HCT116 (cell line): ENCODE results near the gene EPC1. TPM values are rescaled to one million over a fixed set of nuclear protein-coding genes. Genes with fewer than 3 reads are reported as not detected.

ENCODE experiments used
- ATAC-seq: fragments of 200-7000 bp; cut with Tn5 transposase; 2 replicates; pipeline ENCODE4 v1.9.1; 2020; ENCODE audit warnings: mild to moderate bottlenecking, moderate library complexity
- BruUV-seq: library from RNA; stranded (reverse); fragments of 400-500 nt; replicated peaks from 2 replicates; lab custom pipeline; 2021; lab: Mats Ljungman, UMichigan
- CTCF ChIA-PET: fragments of 300-600 bp; sonication (Branson Sonifier 250); formaldehyde crosslinking; loops from one replicate; lab custom pipeline; 2021; ENCODE audit warnings: antibody characterized with exemption; lab: Charles Lee
- POLR2A ChIA-PET: fragments of 300-600, 350-600 bp; sonication (Branson Sonifier 250); formaldehyde crosslinking; loops from one replicate; lab custom pipeline; 2021; ENCODE audit warnings: antibody characterized with exemption; lab: Charles Lee
- RAD21 ChIA-PET, 2 experiments: fragments of 300-600 bp; sonication (Branson Sonifier 250); formaldehyde crosslinking; loops; one replicate each; lab custom pipeline; 2023; ENCODE audit warnings: low total read pairs in 2 of 2; ENCODE audit not compliant: uncharacterized antibody in 2 of 2, unreplicated experiment in 2 of 2, low non-redundant PET in 1 of 2; lab: Charles Lee
- DNase-seq: peaks from one replicate; pipeline ENCODE4 v3.0.0-alpha.2; 2010; ENCODE audit warnings: low read depth, low spot score
- H2AFZ ChIP-seq: fragments of 200-600 bp; shearing (Covaris generic), sonication (generic); 2 replicates; pipeline ENCODE4 v1.6.1; 2017; ENCODE audit warnings: low read depth, mixed run types, mixed read lengths, antibody characterized with exemption, low read length; ENCODE audit not compliant: poor library complexity, severe bottlenecking
- H3K27ac ChIP-seq: 2 replicates; pipeline ENCODE4 v1.5.1; 2012; ENCODE audit warnings: low read depth, low read length
- H3K27me3 ChIP-seq: fragments of 200-600 bp; sonication (generic); 2 replicates; pipeline ENCODE4 v1.6.1; 2016; ENCODE audit warnings: mixed run types, low read length, mixed read lengths; ENCODE audit not compliant: insufficient read depth
- H3K36me3 ChIP-seq, 2 experiments: fragments of 200-500 bp in 1 of 2; fragments of 200-600 bp in 1 of 2; sonication (Bioruptor generic) in 1 of 2; sonication (generic) in 1 of 2; 2 replicates each; pipeline versions ENCODE4 v1.5.1 to v1.6.1; 2014 to 2016; ENCODE audit warnings: low read length in 2 of 2, inconsistent platforms in 1 of 2, mixed read lengths in 1 of 2, mixed run types in 1 of 2; ENCODE audit not compliant: insufficient read depth in 2 of 2, control insufficient read depth in 1 of 2
- H3K4me1 ChIP-seq, 2 experiments: fragments of 200-600 bp in 1 of 2; sonication (generic) in 1 of 2; 2 replicates each; pipeline versions ENCODE4 v1.5.1 to v1.6.1; 2012 to 2017; ENCODE audit warnings: low read length in 2 of 2, inconsistent platforms in 1 of 2, mild to moderate bottlenecking in 1 of 2, mixed read lengths in 1 of 2, mixed run types in 1 of 2, moderate library complexity in 1 of 2; ENCODE audit not compliant: insufficient read depth in 2 of 2, control insufficient read depth in 1 of 2
- H3K4me2 ChIP-seq: fragments of 200-600 bp; sonication (generic); 2 replicates; pipeline ENCODE4 v1.6.1; 2017; ENCODE audit warnings: mixed run types, low read length, mixed read lengths
- H3K4me3 ChIP-seq, 2 experiments: fragments of 200-600 bp in 1 of 2; sonication (generic) in 1 of 2; replicated peaks in 1 of 2; 2 replicates each; pipeline ENCODE4 v1.5.1; 2011 to 2016; ENCODE audit warnings: low read length in 2 of 2, control low read depth in 1 of 2, low read depth in 1 of 2, mild to moderate bottlenecking in 1 of 2, mixed read lengths in 1 of 2, mixed run types in 1 of 2
- H3K79me2 ChIP-seq: fragments of 200-600 bp; sonication (generic); 2 replicates; pipeline ENCODE4 v1.6.1; 2017; ENCODE audit warnings: mild to moderate bottlenecking, mixed run types, low read length, moderate library complexity, mixed read lengths; ENCODE audit not compliant: insufficient read depth
- H3K9ac ChIP-seq: fragments of 200-600 bp; sonication (generic); 2 replicates; pipeline ENCODE4 v1.6.1; 2016; ENCODE audit warnings: low read length, mixed read lengths
- H3K9me2 ChIP-seq: fragments of 200-600 bp; sonication (generic), shearing (Covaris generic); 2 replicates; pipeline ENCODE4 v1.6.1; 2017; ENCODE audit warnings: mixed run types, mild to moderate bottlenecking, moderate library complexity; ENCODE audit not compliant: insufficient read depth
- H3K9me3 ChIP-seq, 2 experiments: fragments of 200-500 bp in 1 of 2; fragments of 200-600 bp in 1 of 2; sonication (Bioruptor generic) in 1 of 2; sonication (generic) in 1 of 2; 2 replicates each; pipeline ENCODE4 v1.6.1; 2014 to 2017; ENCODE audit warnings: low read length in 2 of 2, mixed read lengths in 2 of 2, inconsistent platforms in 1 of 2, low read depth in 1 of 2, mild to moderate bottlenecking in 1 of 2, mixed run types in 1 of 2, moderate library complexity in 1 of 2; ENCODE audit not compliant: control insufficient read depth in 1 of 2, insufficient read depth in 1 of 2
- H4K20me1 ChIP-seq: fragments of 200-600 bp; sonication (generic), shearing (Covaris generic); 2 replicates; pipeline ENCODE4 v1.6.1; 2017; ENCODE audit warnings: mixed run types, mild to moderate bottlenecking, moderate library complexity; ENCODE audit not compliant: insufficient read depth
- CEBPB ChIP-seq: IDR thresholded peaks from 2 replicates; pipeline ENCODE4 v1.6.1; 2012; ENCODE audit warnings: low read depth
- EGR1 ChIP-seq: IDR thresholded peaks from 2 replicates; pipeline ENCODE4 v1.6.1; 2012; ENCODE audit warnings: low read depth
- ELF1 ChIP-seq: IDR thresholded peaks from 2 replicates; pipeline ENCODE4 v1.6.1; 2012; ENCODE audit warnings: low read depth, borderline replicate concordance
- EZH2 ChIP-seq: fragments of 200-600 bp; sonication (generic); IDR thresholded peaks from 2 replicates; pipeline ENCODE4 v1.6.1; 2017; ENCODE audit warnings: antibody characterized with exemption, mixed run types
- EZH2phosphoT487 ChIP-seq: fragments of 200-600 bp; IDR thresholded peaks from 2 replicates; pipeline ENCODE4 v1.6.1; 2018; ENCODE audit warnings: antibody characterized with exemption, borderline replicate concordance
- FOSL1 ChIP-seq: IDR thresholded peaks from 2 replicates; pipeline ENCODE4 v1.6.1; 2012; ENCODE audit warnings: low read depth
- MAX ChIP-seq: IDR thresholded peaks from 2 replicates; pipeline ENCODE4 v1.6.1; 2012
- POLR2A ChIP-seq: IDR thresholded peaks from 2 replicates; pipeline ENCODE4 v1.7.0; 2011; ENCODE audit warnings: borderline replicate concordance; ENCODE audit not compliant: insufficient read depth, insufficient read length; ENCODE audit errors: extremely low read depth
- POLR2AphosphoS5 ChIP-seq: IDR thresholded peaks from 2 replicates; pipeline ENCODE4 v1.6.1; 2011; ENCODE audit warnings: mild to moderate bottlenecking, low read depth, low read length, moderate library complexity
- RAD21 ChIP-seq: IDR thresholded peaks from 2 replicates; pipeline ENCODE4 v1.6.1; 2012; ENCODE audit warnings: low read depth, mild to moderate bottlenecking
- SIN3A ChIP-seq: IDR thresholded peaks from 2 replicates; pipeline ENCODE4 v1.6.1; 2012; ENCODE audit warnings: low read depth
- SP1 ChIP-seq: IDR thresholded peaks from 2 replicates; pipeline ENCODE4 v1.6.1; 2012; ENCODE audit warnings: low read depth
- TCF7L2 ChIP-seq: IDR thresholded peaks from 2 replicates; pipeline ENCODE4 v1.7.0; 2011; ENCODE audit warnings: borderline replicate concordance, inconsistent platforms; ENCODE audit not compliant: insufficient read depth, insufficient read length; ENCODE audit errors: extremely low read depth
- YY1 ChIP-seq: IDR thresholded peaks from 2 replicates; pipeline ENCODE4 v1.6.1; 2011; ENCODE audit warnings: low read length, low read depth, moderate library complexity, mild to moderate bottlenecking; ENCODE audit not compliant: insufficient replicate concordance; ENCODE audit errors: extremely low read depth
- ZFX ChIP-seq: fragments of 450-650 bp; IDR thresholded peaks from 2 replicates; pipeline ENCODE4 v1.6.1; 2017
- ZNF274 ChIP-seq: fragments of 200-500 bp; sonication (Bioruptor generic); IDR thresholded peaks from 2 replicates; pipeline ENCODE4 v1.6.1; 2014; ENCODE audit warnings: mild to moderate bottlenecking, low read depth, low read length, inconsistent platforms
- intact Hi-C: fragments of 100-400 bp; cut with micrococcal nuclease; formaldehyde crosslinking; loops from 2 replicates; pipeline ENCODE4 v1.10.0; 2022
- total RNA-seq: library from RNA; stranded (reverse); gene quantifications from one replicate; pipeline ENCODE4 v1.2.1, GENCODE V29; 2021; ENCODE audit not compliant: unreplicated experiment
- TF ChIP-seq, protein P1 (sequence below): IDR thresholded peaks from 2 replicates; pipeline ENCODE4 v1.6.1; 2012
- TF ChIP-seq, protein P2 (sequence below): IDR thresholded peaks from 2 replicates; pipeline ENCODE4 v1.6.1; 2012; ENCODE audit warnings: low read depth
- TF ChIP-seq, protein P3 (sequence below): IDR thresholded peaks from 2 replicates; pipeline ENCODE4 v1.6.1; 2011; ENCODE audit warnings: mild to moderate bottlenecking, low read length, moderate library complexity; ENCODE audit not compliant: insufficient replicate concordance; ENCODE audit errors: extremely low read depth

EPC1 gene
- total RNA-seq, 1 experiment from 2014 or later, result 20.1 TPM

DNA sequence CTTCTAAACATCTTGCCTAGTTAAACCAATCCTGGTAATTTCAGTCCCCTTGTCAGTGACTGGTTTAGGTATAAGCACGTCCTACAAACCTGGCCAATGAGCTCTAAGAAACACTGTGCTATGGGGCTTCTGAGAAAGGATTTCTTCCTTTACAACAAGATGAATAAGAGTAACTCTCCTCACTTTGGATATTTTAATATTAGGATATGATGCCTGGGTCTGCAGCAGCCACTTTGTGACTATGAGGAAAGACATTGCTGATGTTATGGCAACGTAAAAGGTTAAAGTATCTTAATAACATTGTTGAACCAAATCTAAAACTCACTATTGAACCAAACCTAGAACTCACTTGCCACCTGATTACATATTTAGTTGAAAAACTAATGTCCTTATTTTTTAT is 26.5 kb upstream of the EPC1 start:
- no peak for ATAC-seq
- H3K27me3 ChIP-seq, result no peaks in the 10 kb centered on the region
- no peak overlapping the region for H3K9ac ChIP-seq
- H3K36me3 ChIP-seq, result no peaks in the 10 kb centered on the region
- H3K4me2 ChIP-seq, result no peak overlapping the region
- peaks cover 0 to 8% of the 10 kb centered on the region in 2 experiments; a peak in 2 of 4 replicates for H3K4me1 ChIP-seq
- no peak overlapping the region for H3K27ac ChIP-seq
- intact Hi-C loops, result loop anchor here (5.0 to 10.0 kb wide), 2 partner anchors 634 to 761 kb away; no protein-coding TSS in a partner anchor
- H2AFZ ChIP-seq, result no peak overlapping the region
- CTCF ChIA-PET, result no interaction called here
- no peaks in the 10 kb centered on the region for H4K20me1 ChIP-seq
- no peaks in the 10 kb centered on the region for H3K9me3 ChIP-seq
- no peak for TF ChIP-seq MAX
- no peak for TF ChIP-seq ELF1
- TF ChIP-seq ZFX, result no peak
- no peak for TF ChIP-seq SP1
- no peak for TF ChIP-seq RAD21
- TF ChIP-seq FOSL1, result no peak
- no peak for TF ChIP-seq EZH2
- TF ChIP-seq, protein P1, sequence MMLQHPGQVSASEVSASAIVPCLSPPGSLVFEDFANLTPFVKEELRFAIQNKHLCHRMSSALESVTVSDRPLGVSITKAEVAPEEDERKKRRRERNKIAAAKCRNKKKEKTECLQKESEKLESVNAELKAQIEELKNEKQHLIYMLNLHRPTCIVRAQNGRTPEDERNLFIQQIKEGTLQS, result no peak
- TF ChIP-seq, protein P2, sequence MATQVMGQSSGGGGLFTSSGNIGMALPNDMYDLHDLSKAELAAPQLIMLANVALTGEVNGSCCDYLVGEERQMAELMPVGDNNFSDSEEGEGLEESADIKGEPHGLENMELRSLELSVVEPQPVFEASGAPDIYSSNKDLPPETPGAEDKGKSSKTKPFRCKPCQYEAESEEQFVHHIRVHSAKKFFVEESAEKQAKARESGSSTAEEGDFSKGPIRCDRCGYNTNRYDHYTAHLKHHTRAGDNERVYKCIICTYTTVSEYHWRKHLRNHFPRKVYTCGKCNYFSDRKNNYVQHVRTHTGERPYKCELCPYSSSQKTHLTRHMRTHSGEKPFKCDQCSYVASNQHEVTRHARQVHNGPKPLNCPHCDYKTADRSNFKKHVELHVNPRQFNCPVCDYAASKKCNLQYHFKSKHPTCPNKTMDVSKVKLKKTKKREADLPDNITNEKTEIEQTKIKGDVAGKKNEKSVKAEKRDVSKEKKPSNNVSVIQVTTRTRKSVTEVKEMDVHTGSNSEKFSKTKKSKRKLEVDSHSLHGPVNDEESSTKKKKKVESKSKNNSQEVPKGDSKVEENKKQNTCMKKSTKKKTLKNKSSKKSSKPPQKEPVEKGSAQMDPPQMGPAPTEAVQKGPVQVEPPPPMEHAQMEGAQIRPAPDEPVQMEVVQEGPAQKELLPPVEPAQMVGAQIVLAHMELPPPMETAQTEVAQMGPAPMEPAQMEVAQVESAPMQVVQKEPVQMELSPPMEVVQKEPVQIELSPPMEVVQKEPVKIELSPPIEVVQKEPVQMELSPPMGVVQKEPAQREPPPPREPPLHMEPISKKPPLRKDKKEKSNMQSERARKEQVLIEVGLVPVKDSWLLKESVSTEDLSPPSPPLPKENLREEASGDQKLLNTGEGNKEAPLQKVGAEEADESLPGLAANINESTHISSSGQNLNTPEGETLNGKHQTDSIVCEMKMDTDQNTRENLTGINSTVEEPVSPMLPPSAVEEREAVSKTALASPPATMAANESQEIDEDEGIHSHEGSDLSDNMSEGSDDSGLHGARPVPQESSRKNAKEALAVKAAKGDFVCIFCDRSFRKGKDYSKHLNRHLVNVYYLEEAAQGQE, result no peak
- TF ChIP-seq POLR2AphosphoS5, result no peak
- TF ChIP-seq CEBPB, result no peak
- TF ChIP-seq ZNF274, result no peak
- TF ChIP-seq EGR1, result no peak
- TF ChIP-seq YY1, result no peak
- no peak for TF ChIP-seq TCF7L2
- TF ChIP-seq, protein P3, sequence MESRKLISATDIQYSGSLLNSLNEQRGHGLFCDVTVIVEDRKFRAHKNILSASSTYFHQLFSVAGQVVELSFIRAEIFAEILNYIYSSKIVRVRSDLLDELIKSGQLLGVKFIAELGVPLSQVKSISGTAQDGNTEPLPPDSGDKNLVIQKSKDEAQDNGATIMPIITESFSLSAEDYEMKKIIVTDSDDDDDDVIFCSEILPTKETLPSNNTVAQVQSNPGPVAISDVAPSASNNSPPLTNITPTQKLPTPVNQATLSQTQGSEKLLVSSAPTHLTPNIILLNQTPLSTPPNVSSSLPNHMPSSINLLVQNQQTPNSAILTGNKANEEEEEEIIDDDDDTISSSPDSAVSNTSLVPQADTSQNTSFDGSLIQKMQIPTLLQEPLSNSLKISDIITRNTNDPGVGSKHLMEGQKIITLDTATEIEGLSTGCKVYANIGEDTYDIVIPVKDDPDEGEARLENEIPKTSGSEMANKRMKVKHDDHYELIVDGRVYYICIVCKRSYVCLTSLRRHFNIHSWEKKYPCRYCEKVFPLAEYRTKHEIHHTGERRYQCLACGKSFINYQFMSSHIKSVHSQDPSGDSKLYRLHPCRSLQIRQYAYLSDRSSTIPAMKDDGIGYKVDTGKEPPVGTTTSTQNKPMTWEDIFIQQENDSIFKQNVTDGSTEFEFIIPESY, result no peak
- no peak for TF ChIP-seq EZH2phosphoT487
- no peak for TF ChIP-seq SIN3A
- no peak for TF ChIP-seq POLR2A
- TF ChIP-seq, all 23 proteins: peak for 0
- Histone ChIP-seq H3K79me2 (peaks cover 12% of the 10 kb centered on the region; the same call in 1 of the 2 replicates), H3K9me2 (no peaks in the 10 kb centered on the region), H3K4me3 (no peak overlapping the region)
- DNase-seq, result no peak
- RAD21 ChIA-PET, result no interaction called here
- POLR2A ChIA-PET, result no interaction called here
- BruUV-seq, result no TSS peak
